Fibroblast of skin of left quadriceps (primary cell): ENCODE results near the gene CNPY1.
A peak's percentile ranks its signal among the peaks of the same experiment; 100 is the strongest.

Experiments used
- DNase-seq, 2 experiments: peaks; one replicate each; pipeline ENCODE4 v3.0.0-alpha.2; 2013; ENCODE audit warnings: low read depth in 2 of 2

Gene CNPY1

GRCh38 chr7:155467846-155468784 is 78.2 kb downstream of the CNPY1 start:
- DNase-seq = no peak

GRCh38 chr7:155466814-155467733 is 79.3 kb downstream of the CNPY1 start:
- no peak for DNase-seq

GRCh38 chr7:155466142-155466813 is 80.1 kb downstream of the CNPY1 start:
- no peak for DNase-seq

DNA sequence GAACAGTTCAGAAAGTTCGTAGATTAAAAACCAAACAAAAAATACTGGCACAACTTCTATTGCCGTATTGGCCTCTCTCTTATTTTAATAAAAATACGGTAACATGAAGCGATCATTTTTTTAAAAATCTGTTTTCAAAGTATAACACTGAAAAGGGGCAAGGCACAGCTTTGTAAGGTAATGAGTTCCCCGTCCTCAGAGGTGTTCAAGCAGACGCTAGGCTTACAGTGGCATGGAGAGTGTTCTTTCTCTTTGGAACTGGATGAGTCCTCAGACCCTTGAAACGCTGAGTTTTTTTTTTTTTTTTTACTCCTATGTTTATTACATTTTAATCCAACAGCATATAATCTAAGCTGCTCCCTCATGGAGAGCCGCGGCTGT is 80.6 kb downstream of the CNPY1 start:
- no peak for DNase-seq

- no peak for DNase-seq
These were observed 81.2 kb downstream of the CNPY1 start for GRCh38 chr7:155464948-155465739.

DNA sequence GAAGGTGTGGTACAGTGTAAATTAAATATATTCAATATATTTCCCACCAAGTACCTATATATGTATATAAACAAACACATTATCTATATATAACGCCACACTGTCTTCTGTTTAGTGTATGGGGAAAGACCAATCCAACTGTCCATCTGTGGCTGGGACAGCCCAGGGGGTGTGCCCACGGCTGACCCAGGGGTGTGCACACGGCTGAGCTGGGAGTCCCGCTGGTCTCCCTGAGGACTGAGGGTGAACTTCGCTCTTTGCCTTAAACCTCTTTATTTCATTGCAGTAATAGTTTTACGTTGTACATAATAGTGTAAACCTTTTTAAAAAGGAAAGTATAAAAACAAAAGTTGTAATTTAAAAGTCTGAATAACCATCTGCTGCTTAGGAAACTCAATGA is 82.2 kb downstream of the CNPY1 start:
- DNase-seq = no peak

DNA sequence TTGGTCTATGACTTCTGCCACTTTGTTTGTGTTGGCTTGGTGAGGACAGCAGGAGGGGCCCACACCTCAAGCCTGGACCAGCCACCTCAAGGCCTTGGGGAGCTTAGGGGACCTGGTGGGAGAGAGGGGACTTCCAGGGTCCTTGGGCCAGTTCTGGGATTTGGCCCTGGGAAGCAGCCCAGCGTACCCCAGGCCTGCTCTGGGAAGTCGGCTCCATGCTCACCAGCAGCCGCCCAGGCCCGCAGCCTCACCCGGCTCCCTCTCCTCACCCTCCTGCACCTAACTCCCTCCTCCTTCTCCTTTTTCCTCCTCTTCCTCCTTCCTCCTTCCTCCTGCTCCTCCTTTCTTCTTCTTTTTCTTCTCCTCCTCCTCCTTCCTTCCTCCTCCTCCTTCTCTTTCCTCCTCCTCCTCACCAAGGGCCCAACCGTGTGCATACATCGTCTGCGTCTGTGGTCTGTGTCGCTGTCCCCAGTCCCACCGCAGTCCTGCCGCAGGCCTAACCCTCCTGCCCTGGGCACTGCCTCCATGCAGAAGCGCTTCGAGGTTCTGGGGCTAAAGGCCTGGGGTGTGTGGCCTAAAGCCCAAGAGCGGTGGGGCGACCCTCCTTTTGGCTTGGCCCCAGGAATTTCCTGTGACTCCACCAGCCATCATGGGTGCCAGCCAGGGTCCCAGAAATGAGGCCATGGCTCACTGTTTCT is 83.1 kb downstream of the CNPY1 start:
- DNase-seq = no peak

DNA sequence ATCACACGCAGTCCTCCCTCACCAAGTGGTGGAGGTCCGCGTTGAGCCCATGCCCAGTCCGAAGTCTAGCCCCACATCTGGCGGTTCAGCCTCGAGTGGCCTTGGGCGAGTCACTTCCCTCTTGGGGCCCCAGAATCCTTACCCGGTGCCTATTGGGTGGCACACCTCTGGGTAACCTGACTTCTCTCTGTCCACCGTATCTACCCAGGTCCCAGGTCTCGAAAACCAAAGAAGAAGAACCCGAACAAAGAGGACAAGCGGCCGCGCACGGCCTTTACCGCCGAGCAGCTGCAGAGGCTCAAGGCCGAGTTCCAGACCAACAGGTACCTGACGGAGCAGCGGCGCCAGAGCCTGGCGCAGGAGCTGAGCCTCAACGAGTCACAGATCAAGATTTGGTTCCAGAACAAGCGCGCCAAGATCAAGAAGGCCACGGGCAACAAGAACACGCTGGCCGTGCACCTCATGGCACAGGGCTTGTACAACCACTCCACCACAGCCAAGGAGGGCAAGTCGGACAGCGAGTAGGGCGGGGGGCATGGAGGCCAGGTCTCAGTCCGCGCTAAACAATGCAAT is 84.1 kb downstream of the CNPY1 start:
- DNase-seq = no peak

DNA sequence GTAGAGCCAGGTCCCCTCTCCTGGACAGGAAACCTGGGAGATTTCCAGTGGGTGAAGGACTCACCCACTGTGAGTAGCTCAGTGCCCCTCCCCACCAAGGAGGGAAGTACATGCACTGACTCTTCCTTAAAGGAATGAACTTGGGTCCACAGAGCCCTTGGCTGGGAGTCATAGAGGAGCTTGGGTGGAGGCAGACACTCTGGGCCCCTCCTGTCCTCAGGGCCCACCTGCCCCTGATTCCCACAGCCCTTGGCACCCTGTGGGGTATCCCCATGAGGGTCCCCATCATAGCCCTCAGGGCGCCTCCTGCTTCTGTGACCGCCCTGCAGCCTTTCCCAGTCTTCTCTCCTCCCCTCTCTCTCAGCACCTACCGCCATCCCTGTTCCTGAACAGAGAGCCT is 84.7 kb downstream of the CNPY1 start:
- DNase-seq = no peak

DNA sequence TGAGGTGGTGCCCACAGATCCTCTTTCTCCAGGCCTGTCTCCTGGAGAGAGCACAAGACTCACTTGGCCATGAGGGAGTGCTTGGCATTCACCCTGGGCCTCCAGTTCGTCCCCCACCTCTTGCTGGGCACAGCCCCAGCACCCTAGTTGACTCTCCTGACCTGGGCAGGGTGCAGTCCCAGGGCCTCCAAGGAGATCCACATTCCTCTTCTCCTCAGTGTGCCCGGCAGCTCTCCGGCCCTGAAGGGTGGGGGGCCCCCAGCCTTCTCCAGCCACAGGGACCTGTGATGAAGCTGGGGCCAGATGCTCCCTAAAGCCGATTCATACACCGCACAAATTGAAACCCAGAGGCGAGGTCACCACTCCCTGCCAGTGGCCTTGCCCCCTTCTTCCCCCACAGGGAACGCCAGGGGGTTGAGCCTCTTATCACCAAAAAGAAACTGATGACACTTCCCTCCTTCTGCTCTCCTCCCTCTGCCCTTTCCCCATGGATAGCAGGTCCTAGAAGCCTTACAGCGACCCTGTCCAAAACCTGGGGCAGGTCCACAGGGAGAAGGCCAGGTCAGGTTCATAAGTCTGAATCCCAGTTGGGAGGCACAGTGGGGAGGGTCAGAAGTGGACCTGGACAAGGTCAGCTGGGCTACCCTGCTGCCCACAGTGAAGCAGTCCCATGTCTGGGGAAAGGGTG is 85.3 kb downstream of the CNPY1 start:
- DNase-seq = no peak

GRCh38 chr7:155459700-155460461 is 86.5 kb downstream of the CNPY1 start:
- no peak for DNase-seq

- no peak for DNase-seq
These were observed 87.3 kb downstream of the CNPY1 start for GRCh38 chr7:155458878-155459699.

DNA sequence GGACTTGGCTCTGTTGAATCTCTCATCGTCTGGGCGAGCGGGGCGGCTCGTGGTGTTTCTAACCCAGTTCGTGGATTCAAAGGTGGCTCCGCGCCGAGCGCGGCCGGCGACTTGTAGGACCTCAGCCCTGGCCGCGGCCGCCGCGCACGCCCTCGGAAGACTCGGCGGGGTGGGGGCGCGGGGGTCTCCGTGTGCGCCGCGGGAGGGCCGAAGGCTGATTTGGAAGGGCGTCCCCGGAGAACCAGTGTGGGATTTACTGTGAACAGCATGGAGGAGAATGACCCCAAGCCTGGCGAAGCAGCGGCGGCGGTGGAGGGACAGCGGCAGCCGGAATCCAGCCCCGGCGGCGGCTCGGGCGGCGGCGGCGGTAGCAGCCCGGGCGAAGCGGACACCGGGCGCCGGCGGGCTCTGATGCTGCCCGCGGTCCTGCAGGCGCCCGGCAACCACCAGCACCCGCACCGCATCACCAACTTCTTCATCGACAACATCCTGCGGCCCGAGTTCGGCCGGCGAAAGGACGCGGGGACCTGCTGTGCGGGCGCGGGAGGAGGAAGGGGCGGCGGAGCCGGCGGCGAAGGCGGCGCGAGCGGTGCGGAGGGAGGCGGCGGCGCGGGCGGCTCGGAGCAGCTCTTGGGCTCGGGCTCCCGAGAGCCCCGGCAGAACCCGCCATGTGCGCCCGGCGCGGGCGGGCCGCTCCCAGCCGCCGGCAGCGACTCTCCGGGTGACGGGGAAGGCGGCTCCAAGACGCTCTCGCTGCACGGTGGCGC is 88.1 kb downstream of the CNPY1 start, which contains the start of gene EN2:
EN2 (plus strand) TSS at position 19 of the 767 bp plus-strand sequence; CDS start at position 268, 249 bp downstream.
- DNase-seq = no peak

DNA sequence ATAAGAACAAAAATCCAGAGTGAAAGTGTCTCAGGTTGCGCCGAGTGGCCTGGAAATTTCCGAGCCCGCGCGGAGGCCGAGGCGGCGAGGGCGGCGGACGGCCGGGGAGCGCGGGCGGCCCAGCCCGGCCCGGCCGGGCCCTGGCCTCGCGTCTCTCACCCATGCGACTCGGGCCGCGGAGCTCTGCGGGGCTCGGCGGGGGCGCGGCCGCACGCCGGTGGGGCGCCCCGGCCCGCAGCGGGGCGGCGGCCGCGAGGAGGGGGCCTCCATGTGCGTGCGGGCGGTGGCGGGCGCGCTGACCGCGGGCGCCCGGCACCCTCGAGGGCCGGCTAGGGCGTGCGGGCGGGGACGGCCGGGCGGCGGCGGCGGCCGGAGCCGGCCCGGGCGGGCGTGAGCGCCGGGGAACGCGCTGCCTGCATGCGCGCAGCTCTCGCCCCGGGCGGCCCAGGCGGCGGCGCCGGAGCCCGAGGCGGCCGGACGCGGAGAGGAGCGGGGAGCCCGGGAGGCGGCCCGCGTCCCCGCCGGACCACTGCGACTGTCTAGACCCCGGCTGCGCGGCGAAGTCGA is 88.7 kb downstream of the CNPY1 start:
- no peak for DNase-seq

DNA sequence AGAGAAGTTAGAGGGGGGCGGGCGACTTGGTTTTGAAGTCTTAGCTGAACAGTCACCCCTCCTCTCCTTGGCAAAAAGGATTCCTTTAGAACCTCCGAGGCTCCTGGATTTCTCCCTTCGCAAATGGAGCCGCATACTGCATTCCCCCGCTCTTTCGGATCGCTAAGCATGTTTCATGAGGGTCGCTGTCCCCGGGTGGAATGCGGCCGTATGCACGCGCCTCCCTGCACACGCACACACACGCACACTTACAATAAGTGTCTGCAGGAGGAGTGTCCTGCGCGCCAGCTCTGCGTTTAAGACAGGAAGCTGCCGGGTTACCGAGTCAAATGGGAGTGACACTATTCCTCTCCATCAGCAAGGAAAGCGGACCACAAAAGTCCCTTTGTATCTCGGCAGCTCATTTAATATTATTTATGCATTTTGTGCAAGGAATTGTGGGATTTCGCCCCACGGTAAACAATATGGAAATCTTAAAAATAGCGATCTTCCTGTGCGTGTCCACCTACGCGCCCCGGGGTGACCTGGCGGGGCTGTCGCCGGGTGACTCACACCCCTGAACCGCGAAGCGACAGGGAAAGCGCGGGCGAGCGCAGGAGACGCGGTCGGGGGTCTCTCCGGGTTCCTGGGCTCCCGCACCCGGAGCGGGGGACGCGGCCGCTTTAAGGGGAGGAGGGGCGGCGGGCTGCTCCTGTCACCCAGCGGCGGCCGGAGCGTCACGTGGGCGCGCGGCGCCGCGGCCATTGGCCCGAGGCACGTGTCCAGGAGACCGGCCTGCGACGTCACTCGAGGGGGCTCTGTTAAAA is 89.4 kb downstream of the CNPY1 start:
- peak; percentile 26 to 30 for DNase-seq
